ENCODE results near the gene BORCS6.
"Not testable (repeated sequence)": the region's sequence is repeated elsewhere in the genome, so short reads cannot be mapped to it uniquely, and the experiment has no call there.

The BORCS6 gene

GRCh38 chr17:8175795-8176196, 14.2 kb downstream of the BORCS6 start:
- in situ Hi-C loops (cut with MboI; ENCODE audit: low sequenced_read_pairs): no loop called here

- in situ Hi-C loops (cut with MboI; ENCODE audit: low sequenced_read_pairs): no loop called here
These were observed 16.1 kb downstream of the BORCS6 start for GRCh38 chr17:8173871-8174322.

DNA sequence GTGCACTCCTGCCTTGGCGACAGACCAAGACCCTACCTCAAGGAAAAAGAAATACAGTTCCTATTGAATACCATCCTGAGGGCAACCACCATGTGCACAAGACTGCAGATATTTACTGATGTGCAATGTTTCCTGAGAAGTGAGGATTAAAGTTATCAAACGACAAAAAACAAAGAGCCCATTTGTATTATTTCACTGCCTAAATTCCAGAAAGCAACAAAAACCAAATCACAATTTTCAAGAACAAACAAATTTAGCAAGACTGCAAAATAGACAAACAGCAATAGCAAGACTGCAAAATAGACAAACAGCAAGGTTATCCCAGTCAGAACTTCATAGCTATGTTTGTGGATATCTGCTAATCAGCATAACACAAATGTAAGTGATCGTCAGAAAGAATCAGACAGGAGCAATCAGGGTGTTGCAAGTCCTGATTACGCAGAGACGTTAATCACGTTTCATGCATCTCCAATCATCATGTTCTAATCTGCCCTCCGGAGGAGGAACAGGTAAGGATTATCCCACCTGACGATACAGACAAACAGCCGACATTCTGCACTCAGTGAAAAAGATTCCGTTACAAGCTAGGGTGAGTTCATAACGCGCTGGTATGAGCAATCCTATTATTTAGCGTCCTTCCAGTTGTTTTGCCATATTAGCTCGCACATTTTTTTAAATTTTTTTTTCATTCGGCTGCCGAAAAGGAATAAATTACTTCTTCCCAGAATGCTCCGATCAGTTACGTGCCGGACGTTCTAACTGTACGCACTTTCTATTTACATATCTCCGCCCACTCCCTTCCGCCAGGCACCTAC, 16.7 kb downstream of the BORCS6 start:
- in situ Hi-C loops (cut with MboI; ENCODE audit: low sequenced_read_pairs): no loop called here

DNA sequence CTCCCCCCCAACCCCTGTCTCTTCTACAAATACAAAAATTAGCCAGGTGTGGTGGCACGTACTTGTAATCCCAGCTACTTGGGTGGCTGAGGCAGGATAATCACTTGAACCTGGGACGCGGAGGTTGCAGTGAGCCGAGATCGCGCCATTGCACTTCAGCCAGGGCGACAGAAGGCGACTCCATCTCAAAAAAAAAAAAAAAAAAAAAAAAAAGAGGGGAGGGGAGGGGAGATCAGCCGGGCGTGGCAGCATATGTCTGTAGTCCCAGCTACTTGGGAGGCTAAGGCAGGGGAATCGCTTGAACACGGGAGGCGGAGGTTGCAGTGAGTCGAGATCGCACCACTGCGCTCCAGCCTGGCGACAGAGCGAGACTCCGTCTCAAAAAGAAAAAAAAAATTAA, 19.8 kb downstream of the BORCS6 start:
- in situ Hi-C loops (cut with MboI; ENCODE audit: low sequenced_read_pairs): not testable (repeated sequence)

DNA sequence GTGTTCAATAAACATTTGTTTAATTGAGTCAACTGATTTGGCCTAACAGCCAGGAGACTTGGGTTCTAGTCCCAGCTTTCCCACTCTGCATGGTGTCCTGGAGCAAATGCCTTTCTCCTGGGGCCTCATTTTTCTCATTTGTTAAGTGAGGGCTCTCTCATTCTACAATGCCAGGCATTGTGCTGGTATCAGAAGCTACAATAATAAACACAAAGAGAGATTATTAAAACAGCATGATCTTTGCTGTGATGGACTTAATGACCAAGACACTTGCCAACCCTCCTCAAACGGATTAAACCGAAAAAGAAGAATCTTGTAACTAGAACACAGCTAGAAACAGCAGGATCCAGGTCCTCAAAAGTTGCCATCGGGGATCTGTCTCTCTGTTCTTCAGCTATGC, 22.5 kb downstream of the BORCS6 start:
- in situ Hi-C loops (cut with MboI; ENCODE audit: low sequenced_read_pairs): no loop called here

DNA sequence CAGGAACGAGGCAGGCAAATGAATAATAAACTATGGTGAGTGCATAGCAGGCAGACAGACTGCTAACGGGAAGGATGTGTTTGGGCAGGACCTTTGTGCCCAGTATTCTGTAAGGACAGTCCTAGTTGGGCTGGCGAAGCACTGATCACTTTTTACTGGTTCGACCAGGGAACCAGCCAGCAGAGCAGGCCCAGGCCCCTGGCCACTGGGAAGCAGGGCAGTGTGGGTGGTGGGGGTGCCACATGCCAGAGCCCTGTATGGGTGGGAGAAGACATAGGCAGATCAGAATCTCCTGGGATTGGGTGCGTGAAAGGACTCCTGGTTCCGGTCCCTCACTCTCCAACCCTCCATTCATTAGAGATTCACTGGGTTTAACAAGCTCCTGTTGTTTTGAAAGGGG, 23.2 kb downstream of the BORCS6 start:
- in situ Hi-C loops (cut with MboI; ENCODE audit: low sequenced_read_pairs): no loop called here

- in situ Hi-C loops (cut with MboI; ENCODE audit: low sequenced_read_pairs): no loop called here
These were observed 25.2 kb downstream of the BORCS6 start for GRCh38 chr17:8164815-8165131.

GRCh38 chr17:8163978-8164814, 25.8 kb downstream of the BORCS6 start:
- in situ Hi-C loops (cut with MboI; ENCODE audit: low sequenced_read_pairs): no loop called here

GRCh38 chr17:8162997-8163977, 26.7 kb downstream of the BORCS6 start:
- in situ Hi-C loops (cut with MboI; ENCODE audit: low sequenced_read_pairs): no loop called here

GRCh38 chr17:8162233-8162996, 27.6 kb downstream of the BORCS6 start, which contains the start of gene VAMP2:
Gene VAMP2 (minus strand): TSS chr17:8162948. CDS start chr17:8162879, 69 bp downstream.
- in situ Hi-C loops (cut with MboI; ENCODE audit: low sequenced_read_pairs): no loop called here

GRCh38 chr17:8161289-8162232, 28.4 kb downstream of the BORCS6 start:
- in situ Hi-C loops (cut with MboI; ENCODE audit: low sequenced_read_pairs): no loop called here

GRCh38 chr17:8160741-8161221, 29.2 kb downstream of the BORCS6 start:
- in situ Hi-C loops (cut with MboI; ENCODE audit: low sequenced_read_pairs): no loop called here

GRCh38 chr17:8160224-8160577, 29.8 kb downstream of the BORCS6 start:
- in situ Hi-C loops (cut with MboI; ENCODE audit: low sequenced_read_pairs): no loop called here

GRCh38 chr17:8159459-8160223, 30.3 kb downstream of the BORCS6 start:
- in situ Hi-C loops (cut with MboI; ENCODE audit: low sequenced_read_pairs): no loop called here

DNA sequence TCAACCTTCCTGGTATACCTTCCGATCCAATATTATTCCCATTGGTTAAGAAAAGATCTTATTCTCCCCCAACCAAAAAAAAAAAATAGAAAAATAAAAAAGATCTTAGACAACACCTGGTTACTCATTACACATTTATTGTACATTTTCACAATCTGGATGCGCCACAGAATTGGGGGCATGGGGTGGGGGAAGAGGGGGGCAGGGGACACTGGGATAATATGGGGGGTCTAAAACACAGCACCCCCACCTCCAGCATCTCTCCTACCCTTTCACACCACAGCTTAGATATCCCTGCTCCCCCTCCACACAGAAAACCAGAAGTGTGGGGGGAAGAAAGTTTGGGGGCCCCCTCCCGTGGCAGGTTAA, 31.0 kb downstream of the BORCS6 start:
- in situ Hi-C loops (cut with MboI; ENCODE audit: low sequenced_read_pairs): no loop called here

DNA sequence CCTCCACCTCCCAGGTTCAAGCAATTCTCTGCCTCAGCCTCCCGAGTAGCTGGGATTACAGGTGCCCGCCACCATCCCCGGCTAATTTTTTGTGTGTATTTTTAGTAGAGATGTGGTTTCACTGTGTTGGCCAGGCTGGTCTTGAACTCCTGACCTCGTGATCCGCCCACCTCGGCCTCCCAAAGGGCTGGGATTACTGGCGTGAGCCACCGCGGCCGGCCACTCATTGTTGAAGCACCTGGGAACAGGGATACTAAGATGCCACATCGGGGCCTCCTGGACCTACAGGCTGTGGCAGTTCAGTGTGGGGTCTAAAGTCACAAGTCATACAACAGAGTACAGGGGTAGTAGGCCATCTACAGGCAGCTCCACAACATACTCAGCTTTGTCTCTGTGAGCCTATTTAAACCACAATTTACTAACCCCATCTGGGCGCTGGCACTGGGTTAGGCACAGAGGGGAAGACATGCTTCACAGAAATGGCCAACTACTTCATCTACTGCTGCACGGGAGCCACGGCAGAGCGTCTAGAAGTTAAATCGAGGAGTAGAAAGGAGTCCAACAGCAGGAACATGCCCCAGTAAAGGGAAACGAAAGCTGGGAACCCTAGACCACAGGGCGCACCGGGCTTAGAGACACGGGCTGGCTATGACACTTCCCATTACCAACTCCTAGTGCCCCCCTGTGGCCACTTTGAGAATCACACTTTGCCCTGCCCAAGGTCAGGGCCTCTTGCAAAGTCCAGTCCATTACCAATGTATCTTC, 31.5 kb downstream of the BORCS6 start:
- in situ Hi-C loops (cut with MboI; ENCODE audit: low sequenced_read_pairs): no loop called here

- in situ Hi-C loops (cut with MboI; ENCODE audit: low sequenced_read_pairs): no loop called here
These were observed 33.6 kb downstream of the BORCS6 start for GRCh38 chr17:8156246-8156992.

Data from HL-60/S4 treated with retinoic acid at 250 ng/mL for 4 days and 3 days (cell line).